GM21723 (cell line): ENCODE measurements around the gene IL13RA2.

Experiments
- ATAC-seq: cut with Tn5 transposase; IDR thresholded peaks from one replicate; pipeline ENCODE4 v1.9.1; 2021; ENCODE audit warnings: mild to moderate bottlenecking, moderate library complexity; ENCODE audit not compliant: unreplicated experiment

Gene IL13RA2

DNA sequence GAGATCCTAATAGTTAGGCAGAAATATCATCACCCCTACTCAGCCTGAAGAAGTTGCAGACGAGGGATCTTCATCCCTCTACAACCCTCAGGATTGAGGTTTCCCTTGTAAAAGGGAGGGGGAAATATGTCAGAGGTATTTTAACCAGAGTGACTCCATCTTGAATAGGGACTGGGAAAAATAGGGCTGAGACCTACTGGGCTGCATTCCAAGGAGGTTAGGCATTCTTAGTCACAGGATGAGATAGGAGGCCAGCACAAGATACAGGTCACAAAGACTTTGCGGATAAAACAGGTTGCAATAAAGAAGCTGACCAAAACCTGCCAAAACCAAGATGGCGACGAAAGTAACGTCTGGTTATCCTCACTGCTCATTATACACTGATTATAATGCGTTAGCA, 17.5 kb downstream of the IL13RA2 start:
- no peak for ATAC-seq

GRCh38 chrX:114997779-114998178, 19.6 kb downstream of the IL13RA2 start:
- ATAC-seq, result no peak

DNA sequence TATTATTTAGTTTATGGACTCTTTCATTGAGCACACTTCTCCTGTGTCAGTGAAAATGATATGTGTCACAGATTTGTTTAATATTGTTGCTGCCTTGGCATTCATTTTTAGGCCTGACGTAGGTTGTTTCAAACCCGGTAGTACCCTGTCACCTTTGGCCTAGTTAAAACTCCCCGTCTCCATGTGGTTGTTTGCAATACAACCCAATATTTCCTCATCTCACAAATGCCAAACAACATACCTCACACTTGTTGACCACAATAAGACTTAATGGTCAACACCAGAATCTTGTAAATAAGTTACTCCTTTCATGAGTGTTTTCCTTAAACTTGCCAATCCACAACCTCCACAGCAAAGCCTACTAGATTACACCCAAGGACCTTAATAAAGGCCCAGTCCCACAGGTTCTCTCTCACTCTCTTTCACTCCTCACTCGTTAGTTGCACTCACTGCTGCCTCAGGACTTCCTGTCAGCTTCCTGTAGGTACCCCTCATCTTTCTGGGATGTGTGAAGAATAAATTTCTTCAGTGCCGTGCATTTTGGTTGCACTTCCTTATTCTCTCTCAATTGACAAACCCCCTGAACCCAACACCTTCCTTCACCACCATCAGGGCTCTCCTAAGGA, 31.3 kb downstream of the IL13RA2 start:
- ATAC-seq, result no peak

- no peak for ATAC-seq
Observed at GRCh38 chrX:114976292-114976691, 41.1 kb downstream of the IL13RA2 start.

DNA sequence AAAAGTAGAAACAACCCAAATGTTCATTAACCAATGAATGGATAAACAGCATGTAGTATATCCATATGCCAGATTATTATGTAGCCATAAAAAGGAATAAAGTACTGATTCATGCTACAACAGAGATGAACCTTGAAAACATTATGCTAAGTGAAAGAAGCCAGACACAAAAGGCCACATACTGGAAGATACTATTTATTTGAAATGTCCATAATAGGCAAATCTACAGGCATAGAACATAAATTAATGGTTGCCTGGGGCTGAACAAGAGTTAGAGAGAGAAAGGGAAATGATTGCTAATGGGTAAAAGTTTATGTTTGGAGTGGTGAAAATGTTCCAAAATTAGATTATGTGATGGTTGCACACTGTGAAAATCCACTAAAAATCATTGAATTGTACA, 44.4 kb downstream of the IL13RA2 start:
- no peak for ATAC-seq

DNA sequence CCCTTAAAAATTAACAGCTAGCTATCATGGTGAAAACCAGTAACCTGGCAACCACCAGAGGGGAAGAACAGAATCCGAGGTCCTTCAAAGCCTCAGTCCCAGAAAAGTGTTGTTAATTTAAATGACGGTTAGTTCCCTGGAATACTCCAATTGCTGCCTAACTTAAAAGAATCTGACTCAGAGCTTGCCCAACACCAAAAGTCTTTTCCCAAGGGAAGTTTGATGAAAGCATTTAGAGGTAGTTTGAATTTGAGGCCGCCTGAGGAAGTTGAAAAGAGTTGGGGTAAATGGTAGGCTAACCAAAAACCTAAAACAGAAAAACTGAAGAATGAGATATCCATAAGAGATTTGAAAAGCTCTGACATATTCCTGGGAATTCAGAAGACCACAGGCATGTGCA, 46.6 kb downstream of the IL13RA2 start:
- no peak for ATAC-seq

GRCh38 chrX:114964374-114964773, 53.0 kb downstream of the IL13RA2 start:
- ATAC-seq, result no peak

- ATAC-seq, result no peak
Observed at GRCh38 chrX:114962209-114962608, 55.2 kb downstream of the IL13RA2 start.

- no peak for ATAC-seq
Observed at GRCh38 chrX:114959729-114960128, 57.7 kb downstream of the IL13RA2 start.
